GM23338 (cell line): Measurements from ENCODE around the gene TNFSF10. TPM values are rescaled to one million over a fixed set of nuclear protein-coding genes. Genes with fewer than 3 reads are reported as not detected.

Experiments
- ATAC-seq: fragments of 200-7000 bp; cut with Tn5 transposase; 3 replicates; pipeline ENCODE4 v1.9.1; 2020
- DNase-seq: peaks from one replicate; pipeline ENCODE4 v3.0.0-alpha.2; 2015; ENCODE audit warnings: low spot score
- H2AFZ ChIP-seq: fragments of 200-600 bp; sonication (generic); 2 replicates; pipeline ENCODE4 v1.8.0; 2016; ENCODE audit warnings: antibody characterized with exemption, mild to moderate bottlenecking, moderate library complexity
- H3F3A ChIP-seq: fragments of 200-600 bp; sonication (generic); replicated peaks from 2 replicates; pipeline ENCODE4 v1.8.0; 2017; ENCODE audit warnings: antibody characterized with exemption, mixed run types, low read depth
- H3K27ac ChIP-seq: fragments of 200-600 bp; sonication (generic); 2 replicates; pipeline ENCODE4 v1.6.1; 2016; ENCODE audit warnings: low read depth
- H3K27me3 ChIP-seq: fragments of 200-600 bp; sonication (generic); 2 replicates; pipeline ENCODE4 v1.8.0; 2016; ENCODE audit warnings: mild to moderate bottlenecking, mixed run types, moderate library complexity; ENCODE audit not compliant: insufficient read depth
- H3K36me3 ChIP-seq: fragments of 200-600 bp; sonication (generic); 2 replicates; pipeline ENCODE4 v1.8.0; 2016; ENCODE audit warnings: mild to moderate bottlenecking; ENCODE audit not compliant: insufficient read depth
- H3K4me1 ChIP-seq: fragments of 200-600 bp; sonication (generic); 2 replicates; pipeline ENCODE4 v1.8.0; 2016; ENCODE audit warnings: mild to moderate bottlenecking, moderate library complexity; ENCODE audit not compliant: insufficient read depth
- H3K4me2 ChIP-seq: fragments of 200-600 bp; sonication (generic); 2 replicates; pipeline ENCODE4 v1.7.1; 2017; ENCODE audit warnings: mixed run types
- H3K4me3 ChIP-seq: fragments of 200-600 bp; sonication (generic); 2 replicates; pipeline ENCODE4 v1.6.1; 2016; ENCODE audit warnings: mixed run types
- H3K79me2 ChIP-seq: fragments of 200-600 bp; sonication (generic); replicated peaks from 2 replicates; pipeline ENCODE4 v1.8.0; 2017; ENCODE audit warnings: mild to moderate bottlenecking; ENCODE audit not compliant: insufficient read depth
- H3K9me2 ChIP-seq: fragments of 200-600 bp; sonication (generic); 2 replicates; pipeline ENCODE4 v1.8.0; 2017; ENCODE audit not compliant: insufficient read depth
- H4K20me1 ChIP-seq: fragments of 200-600 bp; sonication (generic); replicated peaks from 2 replicates; pipeline ENCODE4 v1.8.0; 2017; ENCODE audit warnings: mild to moderate bottlenecking; ENCODE audit not compliant: insufficient read depth
- H3K27ac Mint-ChIP-seq: 2 replicates; pipeline ENCODE4 v1.8.0; 2020; ENCODE audit warnings: inconsistent platforms, mild to moderate bottlenecking, moderate library complexity, mixed read lengths
- H3K27me3 Mint-ChIP-seq: 3 replicates; pipeline ENCODE4 v1.8.0; 2022; ENCODE audit warnings: low read depth, mild to moderate bottlenecking, moderate library complexity, mixed read lengths, inconsistent platforms; ENCODE audit not compliant: insufficient read depth, poor library complexity
- H3K36me3 Mint-ChIP-seq: 3 replicates; pipeline ENCODE4 v1.8.0; 2021; ENCODE audit warnings: low read depth, mild to moderate bottlenecking, inconsistent platforms, moderate library complexity, mixed read lengths
- H3K4me1 Mint-ChIP-seq: 3 replicates; pipeline ENCODE4 v1.8.0; 2020; ENCODE audit warnings: mild to moderate bottlenecking, inconsistent platforms, mixed read lengths
- H3K4me3 Mint-ChIP-seq: 3 replicates; pipeline ENCODE4 v1.8.0; 2021; ENCODE audit warnings: moderate library complexity, mild to moderate bottlenecking, inconsistent platforms, mixed read lengths
- H3K9me3 Mint-ChIP-seq: 3 replicates; pipeline ENCODE4 v1.8.0; 2020; ENCODE audit warnings: moderate library complexity, mild to moderate bottlenecking, inconsistent platforms, mixed read lengths
- CREB1 ChIP-seq: fragments of 250-450 bp; sonication (Bioruptor Pico); IDR thresholded peaks from 2 replicates; pipeline ENCODE4 v1.5.0; 2020; ENCODE audit warnings: low read depth, mild to moderate bottlenecking, moderate library complexity
- EZH2 ChIP-seq: fragments of 200-600 bp; sonication (generic); IDR thresholded peaks from one replicate; pipeline ENCODE4 v1.8.0; 2017; ENCODE audit warnings: antibody characterized with exemption, mild to moderate bottlenecking, low read depth; ENCODE audit not compliant: unreplicated experiment
- EZH2phosphoT487 ChIP-seq: fragments of 200-600 bp; sonication (generic); IDR thresholded peaks from one replicate; pipeline ENCODE4 v1.8.1; 2018; ENCODE audit warnings: antibody characterized with exemption; ENCODE audit not compliant: unreplicated experiment
- JUNB ChIP-seq: IDR thresholded peaks from one replicate; pipeline ENCODE4 v1.6.1; 2016; ENCODE audit warnings: antibody characterized with exemption; ENCODE audit not compliant: unreplicated experiment
- NANOG ChIP-seq: IDR thresholded peaks from 2 replicates; pipeline ENCODE4 v1.6.1; 2016; ENCODE audit warnings: antibody characterized with exemption, borderline replicate concordance
- POLR2AphosphoS5 ChIP-seq: IDR thresholded peaks from 2 replicates; pipeline ENCODE4 v1.6.1; 2016; ENCODE audit warnings: antibody characterized with exemption, low read depth
- STAT1 ChIP-seq: IDR thresholded peaks from one replicate; pipeline ENCODE4 v1.6.1; 2016; ENCODE audit warnings: antibody characterized with exemption; ENCODE audit not compliant: unreplicated experiment
- ZNF331 ChIP-seq: fragments of 250-450 bp; sonication (Bioruptor Pico); IDR thresholded peaks from 2 replicates; pipeline ENCODE4 v1.5.0; 2020; ENCODE audit warnings: low read depth, mild to moderate bottlenecking, moderate library complexity
- polyA plus RNA-seq: library from polyadenylated mRNA; unstranded; fragments of >200 nt; fragmentation: Nextera tagmentation; extraction: Ambion mirVana; gene quantifications from 2 replicates; pipeline ENCODE4 v1.2.1, GENCODE V29; 2016
- total RNA-seq: library from RNA; depleted of rRNA; stranded (reverse); fragments of >200 nt; shearing (Covaris generic); gene quantifications from 2 replicates; pipeline ENCODE4 v1.2.3, GENCODE V29; 2014
- TF ChIP-seq, protein P1 (sequence below), 2 experiments: fragments of 200-600 bp in 1 of 2; sonication (generic) in 1 of 2; conservative IDR thresholded peaks; 2 replicates each; pipeline versions ENCODE4 v1.5.1 to v1.6.1; 2016 to 2017; ENCODE audit warnings: antibody characterized with exemption in 2 of 2, low read depth in 2 of 2, mild to moderate bottlenecking in 2 of 2, moderate library complexity in 1 of 2
- TF ChIP-seq, protein P2 (sequence below): IDR thresholded peaks from one replicate; pipeline ENCODE4 v1.6.1; 2018; ENCODE audit warnings: antibody characterized with exemption; ENCODE audit not compliant: unreplicated experiment
- TF ChIP-seq, protein P3 (sequence below): IDR thresholded peaks from 2 replicates; pipeline ENCODE4 v1.6.1; 2016; ENCODE audit warnings: antibody characterized with exemption

The TNFSF10 gene
- total and polyA plus RNA-seq, 2 experiments from 2014 or later, result 0.27 TPM; not detected in 1

DNA sequence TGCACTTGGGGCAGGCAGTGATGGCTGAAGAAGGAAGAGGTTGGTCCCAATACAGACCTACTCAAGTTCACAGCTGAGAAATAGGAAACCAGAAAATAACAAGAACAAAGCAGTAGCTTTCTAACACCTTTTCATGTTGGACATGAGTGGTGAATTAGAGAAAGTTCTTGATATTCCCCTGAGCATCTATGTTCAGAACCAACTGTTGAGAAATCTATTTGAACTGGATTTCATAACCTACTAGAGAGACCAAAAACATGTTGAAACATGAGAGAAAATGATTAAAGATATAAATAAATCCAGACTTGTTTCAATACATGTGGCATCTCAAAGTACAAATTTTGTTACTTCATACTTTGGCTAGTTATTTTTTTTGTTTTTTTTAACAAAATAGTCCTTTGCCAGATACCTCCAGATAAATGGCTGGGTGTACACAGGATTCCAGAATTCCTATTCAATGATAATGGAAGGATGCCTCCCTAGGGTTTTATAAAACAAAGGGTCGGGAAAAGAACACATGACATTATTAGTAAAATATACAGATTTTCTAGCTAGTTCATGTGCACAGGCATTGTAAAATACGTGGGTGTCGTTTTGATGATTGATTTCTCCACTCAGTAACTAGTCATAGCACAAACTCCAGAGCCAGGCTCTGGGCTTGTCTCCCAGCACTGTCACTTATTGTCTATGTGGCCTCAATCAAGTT lies 34.4 kb upstream of the TNFSF10 start:
- DNase-seq (no peak), ATAC-seq (no peak)
- no peaks in the 10 kb centered on the region for H3K79me2 ChIP-seq
- H3K27ac ChIP-seq, result no peak overlapping the region
- H3K4me2 ChIP-seq, result no peak overlapping the region
- no peaks in the 10 kb centered on the region for H3K36me3 ChIP-seq
- no peaks in the 10 kb centered on the region; the same call in 1 of the 2 replicates for H3K9me2 ChIP-seq
- no peaks in the 10 kb centered on the region for H4K20me1 ChIP-seq
- peak overlapping the region; percentile 33; the same call in 1 of the 2 replicates for H2AFZ ChIP-seq
- Mint-ChIP-seq H3K27ac (no peak overlapping the region), H3K9me3 (no peaks in the 10 kb centered on the region), H3K27me3 (peaks cover 3% of the 10 kb centered on the region), H3K36me3 (no peaks in the 10 kb centered on the region), H3K4me3 (no peak overlapping the region), H3K4me1 (peaks cover 1% of the 10 kb centered on the region; the same call in 2 of the 3 replicates)
- no peak overlapping the region for H3K4me3 ChIP-seq
- no peaks in the 10 kb centered on the region for H3F3A ChIP-seq
- H3K4me1 ChIP-seq, result no peaks in the 10 kb centered on the region; the same call in 1 of the 2 replicates
- H3K27me3 ChIP-seq, result no peaks in the 10 kb centered on the region
- TF ChIP-seq POLR2AphosphoS5 (no peak), CREB1 (CRISPR knock-in tag) (no peak), NANOG (no peak), EZH2 (no peak)
- TF ChIP-seq, protein P1, sequence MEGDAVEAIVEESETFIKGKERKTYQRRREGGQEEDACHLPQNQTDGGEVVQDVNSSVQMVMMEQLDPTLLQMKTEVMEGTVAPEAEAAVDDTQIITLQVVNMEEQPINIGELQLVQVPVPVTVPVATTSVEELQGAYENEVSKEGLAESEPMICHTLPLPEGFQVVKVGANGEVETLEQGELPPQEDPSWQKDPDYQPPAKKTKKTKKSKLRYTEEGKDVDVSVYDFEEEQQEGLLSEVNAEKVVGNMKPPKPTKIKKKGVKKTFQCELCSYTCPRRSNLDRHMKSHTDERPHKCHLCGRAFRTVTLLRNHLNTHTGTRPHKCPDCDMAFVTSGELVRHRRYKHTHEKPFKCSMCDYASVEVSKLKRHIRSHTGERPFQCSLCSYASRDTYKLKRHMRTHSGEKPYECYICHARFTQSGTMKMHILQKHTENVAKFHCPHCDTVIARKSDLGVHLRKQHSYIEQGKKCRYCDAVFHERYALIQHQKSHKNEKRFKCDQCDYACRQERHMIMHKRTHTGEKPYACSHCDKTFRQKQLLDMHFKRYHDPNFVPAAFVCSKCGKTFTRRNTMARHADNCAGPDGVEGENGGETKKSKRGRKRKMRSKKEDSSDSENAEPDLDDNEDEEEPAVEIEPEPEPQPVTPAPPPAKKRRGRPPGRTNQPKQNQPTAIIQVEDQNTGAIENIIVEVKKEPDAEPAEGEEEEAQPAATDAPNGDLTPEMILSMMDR (conservative IDR thresholded peaks at IDR 0.05; ENCODE audit: low read depth in 2 of 2), result no peak

DNA sequence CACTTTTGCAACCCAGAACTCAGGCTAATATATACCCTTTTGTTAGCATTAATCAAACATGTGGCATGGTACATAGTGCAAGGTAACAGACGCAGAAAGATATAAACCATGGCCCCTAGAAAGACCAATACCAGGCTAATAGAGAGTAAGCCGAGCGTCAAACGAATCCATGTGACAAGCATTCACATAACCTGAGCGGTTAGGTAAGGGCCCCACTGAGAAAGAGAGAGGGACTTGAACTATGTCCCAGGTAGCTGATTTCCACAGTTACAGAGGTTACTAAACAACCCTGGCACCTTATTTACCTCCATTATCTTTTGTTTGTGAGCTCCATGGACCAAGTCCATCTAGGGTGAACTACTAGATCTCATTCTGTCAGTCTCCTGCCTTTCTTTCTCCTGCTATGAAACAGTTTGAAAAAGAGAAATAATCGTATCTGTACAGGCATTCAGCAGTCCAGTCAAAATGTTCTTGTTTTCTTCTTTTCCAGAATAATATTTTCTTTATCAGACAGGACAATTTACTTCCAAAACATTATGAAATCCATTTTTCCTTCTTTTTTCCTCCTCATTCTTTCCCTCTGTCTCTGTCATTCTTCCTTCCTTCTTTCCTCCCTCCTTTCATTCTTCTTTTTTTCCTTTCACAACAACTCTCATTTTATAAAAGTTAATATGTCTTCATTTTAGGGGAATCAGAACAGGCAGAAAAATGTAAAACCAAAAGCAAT lies 30.5 kb upstream of the TNFSF10 start:
- H3K27ac ChIP-seq, result no peak overlapping the region
- H3K79me2 ChIP-seq, result no peaks in the 10 kb centered on the region
- no peaks in the 10 kb centered on the region for H4K20me1 ChIP-seq
- peak overlapping the region; percentile 64 for H2AFZ ChIP-seq
- H3K4me3 Mint-ChIP-seq, result no peak overlapping the region
- no peak for ATAC-seq
- H3K36me3 Mint-ChIP-seq, result no peaks in the 10 kb centered on the region
- no peaks in the 10 kb centered on the region for H3K36me3 ChIP-seq
- H3K27me3 Mint-ChIP-seq, result peaks cover 5% of the 10 kb centered on the region
- no peaks in the 10 kb centered on the region for H3K27me3 ChIP-seq
- no peaks in the 10 kb centered on the region; the same call in 1 of the 2 replicates for H3K9me2 ChIP-seq
- no peak overlapping the region for H3K4me2 ChIP-seq
- no peaks in the 10 kb centered on the region for H3F3A ChIP-seq
- H3K4me1 Mint-ChIP-seq, result no peaks in the 10 kb centered on the region; the same call in 2 of the 3 replicates
- H3K9me3 Mint-ChIP-seq, result no peaks in the 10 kb centered on the region
- H3K4me3 ChIP-seq, result no peak overlapping the region
- H3K27ac Mint-ChIP-seq, result no peak overlapping the region
- DNase-seq, result no peak
- H3K4me1 ChIP-seq, result no peaks in the 10 kb centered on the region
- TF ChIP-seq, protein P2, sequence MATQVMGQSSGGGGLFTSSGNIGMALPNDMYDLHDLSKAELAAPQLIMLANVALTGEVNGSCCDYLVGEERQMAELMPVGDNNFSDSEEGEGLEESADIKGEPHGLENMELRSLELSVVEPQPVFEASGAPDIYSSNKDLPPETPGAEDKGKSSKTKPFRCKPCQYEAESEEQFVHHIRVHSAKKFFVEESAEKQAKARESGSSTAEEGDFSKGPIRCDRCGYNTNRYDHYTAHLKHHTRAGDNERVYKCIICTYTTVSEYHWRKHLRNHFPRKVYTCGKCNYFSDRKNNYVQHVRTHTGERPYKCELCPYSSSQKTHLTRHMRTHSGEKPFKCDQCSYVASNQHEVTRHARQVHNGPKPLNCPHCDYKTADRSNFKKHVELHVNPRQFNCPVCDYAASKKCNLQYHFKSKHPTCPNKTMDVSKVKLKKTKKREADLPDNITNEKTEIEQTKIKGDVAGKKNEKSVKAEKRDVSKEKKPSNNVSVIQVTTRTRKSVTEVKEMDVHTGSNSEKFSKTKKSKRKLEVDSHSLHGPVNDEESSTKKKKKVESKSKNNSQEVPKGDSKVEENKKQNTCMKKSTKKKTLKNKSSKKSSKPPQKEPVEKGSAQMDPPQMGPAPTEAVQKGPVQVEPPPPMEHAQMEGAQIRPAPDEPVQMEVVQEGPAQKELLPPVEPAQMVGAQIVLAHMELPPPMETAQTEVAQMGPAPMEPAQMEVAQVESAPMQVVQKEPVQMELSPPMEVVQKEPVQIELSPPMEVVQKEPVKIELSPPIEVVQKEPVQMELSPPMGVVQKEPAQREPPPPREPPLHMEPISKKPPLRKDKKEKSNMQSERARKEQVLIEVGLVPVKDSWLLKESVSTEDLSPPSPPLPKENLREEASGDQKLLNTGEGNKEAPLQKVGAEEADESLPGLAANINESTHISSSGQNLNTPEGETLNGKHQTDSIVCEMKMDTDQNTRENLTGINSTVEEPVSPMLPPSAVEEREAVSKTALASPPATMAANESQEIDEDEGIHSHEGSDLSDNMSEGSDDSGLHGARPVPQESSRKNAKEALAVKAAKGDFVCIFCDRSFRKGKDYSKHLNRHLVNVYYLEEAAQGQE, result no peak
- TF ChIP-seq EZH2phosphoT487 (no peak), JUNB (no peak), NANOG (no peak), ZNF331 (CRISPR knock-in tag) (no peak), STAT1 (no peak), EZH2 (no peak)
- TF ChIP-seq, protein P3, sequence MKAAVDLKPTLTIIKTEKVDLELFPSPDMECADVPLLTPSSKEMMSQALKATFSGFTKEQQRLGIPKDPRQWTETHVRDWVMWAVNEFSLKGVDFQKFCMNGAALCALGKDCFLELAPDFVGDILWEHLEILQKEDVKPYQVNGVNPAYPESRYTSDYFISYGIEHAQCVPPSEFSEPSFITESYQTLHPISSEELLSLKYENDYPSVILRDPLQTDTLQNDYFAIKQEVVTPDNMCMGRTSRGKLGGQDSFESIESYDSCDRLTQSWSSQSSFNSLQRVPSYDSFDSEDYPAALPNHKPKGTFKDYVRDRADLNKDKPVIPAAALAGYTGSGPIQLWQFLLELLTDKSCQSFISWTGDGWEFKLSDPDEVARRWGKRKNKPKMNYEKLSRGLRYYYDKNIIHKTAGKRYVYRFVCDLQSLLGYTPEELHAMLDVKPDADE, result no peak
